ENCODE data around the gene SRGAP3. TPM values are rescaled to one million over a fixed set of nuclear protein-coding genes. Genes with fewer than 3 reads are reported as not detected.

Gene SRGAP3
- total and polyA plus RNA-seq, 5 donors = 1.4 to 7.9 (median 2.7) TPM

GRCh38 chr3:9173445-9173844 is 76.0 kb downstream of the SRGAP3 start:
- 66% methylated on average over 5 of the region's 5 CpGs for WGBS
- ATAC-seq (no peak), DNase-seq (no peak)
- H3K27ac ChIP-seq (ENCODE audit: low read length) = no peak overlapping the region
- H3K4me3 ChIP-seq (ENCODE audit: low read length) = no peak overlapping the region
- H3K4me1 ChIP-seq (ENCODE audit: control insufficient read depth, insufficient read depth, low read length) = no peaks in the 10 kb centered on the region
- intact Hi-C loops (cut with DNase I) = no loop called here
- no peaks in the 10 kb centered on the region for H3K9me3 ChIP-seq (ENCODE audit: control insufficient read depth, low read length)
- H3K27me3 ChIP-seq (ENCODE audit: control insufficient read depth, insufficient read depth) = no peaks in the 10 kb centered on the region

- Histone ChIP-seq H3K9me3 (ENCODE audit: control insufficient read depth, low read length) (no peaks in the 10 kb centered on the region), H3K27me3 (ENCODE audit: control insufficient read depth, insufficient read depth) (no peaks in the 10 kb centered on the region), H3K4me1 (ENCODE audit: control insufficient read depth, insufficient read depth, low read length) (no peaks in the 10 kb centered on the region), H3K27ac (ENCODE audit: low read length) (no peak overlapping the region), H3K4me3 (ENCODE audit: low read length) (no peak overlapping the region)
- intact Hi-C loops (cut with DNase I) = no loop called here
- DNase-seq = peak in 1 of 3 donors; percentile 45
- peak; percentile 38 to 47 for ATAC-seq
- WGBS = 46% methylated on average over 11 of the region's 11 CpGs
These were observed 76.6 kb downstream of the SRGAP3 start for GRCh38 chr3:9172851-9173321.

GRCh38 chr3:9170851-9171160 is 78.6 kb downstream of the SRGAP3 start:
- ATAC-seq = peak in 1 of 2 donors; percentile 17
- no peaks in the 10 kb centered on the region for H3K27me3 ChIP-seq (ENCODE audit: control insufficient read depth, insufficient read depth)
- WGBS = 94% methylated on average over 5 of the region's 5 CpGs

DNA sequence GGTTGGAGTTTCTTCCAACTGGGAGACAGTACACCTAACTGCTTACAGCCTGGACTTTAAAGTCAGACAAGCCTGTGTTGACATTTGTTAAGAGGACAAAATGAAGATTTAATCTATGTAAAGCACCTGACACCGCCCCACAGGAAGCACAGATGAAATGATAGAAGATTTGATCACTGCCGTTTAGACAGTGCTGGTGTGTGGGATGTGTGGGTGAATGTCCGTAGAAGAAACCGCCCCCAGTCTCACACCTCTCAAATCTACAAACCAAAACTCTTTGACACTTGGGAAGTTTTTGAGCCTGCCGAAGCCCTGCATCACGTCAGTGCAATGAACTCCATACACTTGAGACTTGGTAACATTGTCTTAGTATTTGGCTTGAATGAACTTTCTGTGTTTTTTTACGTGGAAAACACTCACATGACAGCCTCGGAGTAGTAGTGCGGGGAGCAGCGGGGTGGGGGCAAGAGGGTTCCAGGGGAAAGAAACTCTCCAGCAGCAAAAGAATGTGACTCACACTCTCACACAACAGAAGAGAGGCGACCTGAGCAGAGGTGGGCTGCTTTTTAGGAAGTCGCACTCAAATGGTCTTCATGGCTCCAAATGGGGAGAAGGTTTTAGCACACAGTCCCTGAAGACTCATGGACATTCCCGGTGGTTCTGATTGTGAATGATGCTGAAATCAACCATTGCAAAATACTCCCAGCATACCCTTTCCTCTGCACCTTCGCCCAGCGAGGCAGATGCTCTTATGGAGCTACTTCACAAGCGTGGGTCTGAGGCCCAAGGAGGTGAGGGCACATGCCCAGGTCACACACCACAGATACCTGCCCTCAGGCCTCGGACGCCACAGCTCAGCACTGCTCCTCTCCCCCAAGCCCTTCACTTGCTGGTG is 79.2 kb downstream of the SRGAP3 start:
- WGBS = 85% methylated on average over 18 of the region's 18 CpGs
- intact Hi-C loops (cut with DNase I) = no loop called here

More at GRCh38 chr3:9170851-9171160, 78.6 kb downstream of the SRGAP3 start:
- Histone ChIP-seq H3K4me1 (ENCODE audit: control insufficient read depth, insufficient read depth, low read length) (no peaks in the 10 kb centered on the region), H3K4me3 (ENCODE audit: low read length) (no peak overlapping the region), H3K27ac (ENCODE audit: low read length) (no peak overlapping the region), H3K9me3 (ENCODE audit: control insufficient read depth, low read length) (no peaks in the 10 kb centered on the region)
- no peak for DNase-seq
- intact Hi-C loops (cut with DNase I) = no loop called here

GRCh38 chr3:9169326-9169725 is 80.1 kb downstream of the SRGAP3 start:
- 97% methylated on average over 1 of the region's 1 CpG for WGBS
- DNase-seq (no peak), ATAC-seq (no peak)
- Histone ChIP-seq H3K27ac (ENCODE audit: low read length) (no peak overlapping the region), H3K4me1 (ENCODE audit: control insufficient read depth, insufficient read depth, low read length) (no peaks in the 10 kb centered on the region), H3K4me3 (ENCODE audit: low read length) (no peak overlapping the region), H3K27me3 (ENCODE audit: control insufficient read depth, insufficient read depth) (no peaks in the 10 kb centered on the region), H3K9me3 (ENCODE audit: control insufficient read depth, low read length) (no peaks in the 10 kb centered on the region)
- intact Hi-C loops (cut with DNase I) = no loop called here

More for the DNA sequence above, 79.2 kb downstream of the SRGAP3 start:
- ATAC-seq = no peak
- no peak overlapping the region for H3K27ac ChIP-seq (ENCODE audit: low read length)
- H3K27me3 ChIP-seq (ENCODE audit: control insufficient read depth, insufficient read depth) = no peaks in the 10 kb centered on the region
- H3K4me1 ChIP-seq (ENCODE audit: control insufficient read depth, insufficient read depth, low read length) = no peaks in the 10 kb centered on the region
- H3K9me3 ChIP-seq (ENCODE audit: control insufficient read depth, low read length) = no peaks in the 10 kb centered on the region
- H3K4me3 ChIP-seq (ENCODE audit: low read length) = no peak overlapping the region
- DNase-seq = no peak

GRCh38 chr3:9168241-9168741 is 81.2 kb downstream of the SRGAP3 start:
- Histone ChIP-seq H3K9me3 (ENCODE audit: control insufficient read depth, low read length) (no peaks in the 10 kb centered on the region), H3K4me1 (ENCODE audit: control insufficient read depth, insufficient read depth, low read length) (no peaks in the 10 kb centered on the region), H3K4me3 (ENCODE audit: low read length) (no peak overlapping the region), H3K27ac (ENCODE audit: low read length) (no peak overlapping the region), H3K27me3 (ENCODE audit: control insufficient read depth, insufficient read depth) (no peaks in the 10 kb centered on the region)
- no peak for DNase-seq
- WGBS = 66% methylated on average over 8 of the region's 8 CpGs
- no peak for ATAC-seq
- intact Hi-C loops (cut with DNase I) = no loop called here

- DNase-seq (no peak), ATAC-seq (no peak)
- Histone ChIP-seq H3K4me1 (ENCODE audit: control insufficient read depth, insufficient read depth, low read length) (no peaks in the 10 kb centered on the region), H3K9me3 (ENCODE audit: control insufficient read depth, low read length) (no peaks in the 10 kb centered on the region), H3K27ac (ENCODE audit: low read length) (no peak overlapping the region), H3K4me3 (ENCODE audit: low read length) (no peak overlapping the region), H3K27me3 (ENCODE audit: control insufficient read depth, insufficient read depth) (no peaks in the 10 kb centered on the region)
- WGBS = 66% methylated on average over 2 of the region's 2 CpGs
- intact Hi-C loops (cut with DNase I) = no loop called here
These were observed 82.2 kb downstream of the SRGAP3 start for GRCh38 chr3:9167222-9167621.

DNA sequence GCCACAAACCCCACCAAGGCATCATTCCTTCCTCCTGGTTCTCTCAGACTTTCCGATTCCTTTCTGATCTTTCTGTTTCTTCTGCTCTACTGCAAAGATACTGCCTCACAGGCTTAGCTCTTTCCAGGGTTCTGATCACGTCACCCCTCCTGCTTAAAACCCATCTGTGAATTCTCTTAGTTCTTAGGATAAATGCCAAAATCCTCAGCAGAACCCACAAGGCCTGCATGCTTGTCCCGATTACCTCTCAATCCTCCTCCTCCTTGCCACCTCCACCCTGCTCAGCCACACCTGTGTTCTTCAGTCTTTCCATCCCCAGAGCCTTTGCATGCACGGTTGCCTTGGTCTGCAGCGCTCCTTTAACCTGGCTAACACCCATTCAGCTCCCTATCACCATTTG is 84.0 kb downstream of the SRGAP3 start:
- H3K27me3 ChIP-seq (ENCODE audit: control insufficient read depth, insufficient read depth) = no peaks in the 10 kb centered on the region
- intact Hi-C loops (cut with DNase I) = no loop called here
- H3K4me3 ChIP-seq (ENCODE audit: low read length) = no peak overlapping the region
- DNase-seq (no peak), ATAC-seq (no peak)
- 88% methylated on average over 5 of the region's 5 CpGs for WGBS
- H3K9me3 ChIP-seq (ENCODE audit: control insufficient read depth, low read length) = no peaks in the 10 kb centered on the region
- H3K27ac ChIP-seq (ENCODE audit: low read length) = no peak overlapping the region
- no peaks in the 10 kb centered on the region for H3K4me1 ChIP-seq (ENCODE audit: control insufficient read depth, insufficient read depth, low read length)

- intact Hi-C loops (cut with DNase I) = no loop called here
- Histone ChIP-seq H3K9me3 (ENCODE audit: control insufficient read depth, low read length) (no peaks in the 10 kb centered on the region), H3K4me3 (ENCODE audit: low read length) (no peak overlapping the region), H3K4me1 (ENCODE audit: control insufficient read depth, insufficient read depth, low read length) (no peaks in the 10 kb centered on the region), H3K27me3 (ENCODE audit: control insufficient read depth, insufficient read depth) (no peaks in the 10 kb centered on the region), H3K27ac (ENCODE audit: low read length) (no peak overlapping the region)
- DNase-seq (no peak), ATAC-seq (no peak)
- WGBS = 93% methylated on average over 12 of the region's 12 CpGs
These were observed 86.2 kb downstream of the SRGAP3 start for GRCh38 chr3:9163289-9163688.

- Histone ChIP-seq H3K4me1 (ENCODE audit: control insufficient read depth, insufficient read depth, low read length) (no peaks in the 10 kb centered on the region), H3K27me3 (ENCODE audit: control insufficient read depth, insufficient read depth) (no peaks in the 10 kb centered on the region), H3K27ac (ENCODE audit: low read length) (no peak overlapping the region), H3K9me3 (ENCODE audit: control insufficient read depth, low read length) (no peaks in the 10 kb centered on the region), H3K4me3 (ENCODE audit: low read length) (no peak overlapping the region)
- ATAC-seq (no peak), DNase-seq (no peak)
- 93% methylated on average over 1 of the region's 1 CpG for WGBS
- intact Hi-C loops (cut with DNase I) = no loop called here
These were observed 87.6 kb downstream of the SRGAP3 start for GRCh38 chr3:9161811-9162210.

DNA sequence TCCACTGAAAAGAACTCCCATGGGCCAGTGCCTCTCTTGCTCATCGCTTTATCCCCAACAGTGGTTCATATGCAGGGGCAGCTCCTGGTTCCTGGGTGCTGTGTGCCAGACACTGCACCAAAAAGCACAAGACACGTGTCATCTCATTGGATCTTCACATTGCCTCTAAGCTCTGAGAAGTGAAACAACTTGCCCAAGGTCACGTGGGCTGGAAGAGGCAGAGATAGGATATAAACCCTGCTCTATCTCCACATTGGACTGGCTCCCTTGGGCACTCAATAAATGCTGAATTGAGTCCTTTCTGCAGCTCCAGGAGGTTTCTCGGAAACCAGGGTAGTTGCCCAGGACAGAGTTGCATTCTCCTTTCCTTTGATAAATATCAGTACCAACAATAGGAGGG is 88.1 kb downstream of the SRGAP3 start:
- Histone ChIP-seq H3K27ac (ENCODE audit: low read length) (no peak overlapping the region), H3K4me3 (ENCODE audit: low read length) (no peak overlapping the region), H3K4me1 (ENCODE audit: control insufficient read depth, insufficient read depth, low read length) (no peaks in the 10 kb centered on the region), H3K27me3 (ENCODE audit: control insufficient read depth, insufficient read depth) (no peaks in the 10 kb centered on the region), H3K9me3 (ENCODE audit: control insufficient read depth, low read length) (no peaks in the 10 kb centered on the region)
- ATAC-seq = no peak
- no peak for DNase-seq
- 85% methylated on average over 4 of the region's 4 CpGs for WGBS
- intact Hi-C loops (cut with DNase I) = no loop called here

All from right cardiac atrium (tissue), 5 donors.